Brain microvascular endothelial cell (primary cell): ENCODE data around the gene ELMO1.

ENCODE experiments used
- DNase-seq: peaks from one replicate; pipeline ENCODE4 v3.0.0-alpha.2; 2020
- H3K27ac ChIP-seq: fragments of 250-450 bp; sonication (Bioruptor Pico); 2 replicates; pipeline ENCODE4 v1.5.1; 2020; ENCODE audit warnings: mild to moderate bottlenecking, moderate library complexity
- H3K27me3 ChIP-seq: fragments of 250-450 bp; sonication (Bioruptor Pico); replicated peaks from 2 replicates; pipeline ENCODE4 v1.5.1; 2020; ENCODE audit warnings: mild to moderate bottlenecking
- H3K36me3 ChIP-seq: fragments of 250-450 bp; sonication (Bioruptor Pico); replicated peaks from 2 replicates; pipeline ENCODE4 v1.5.1; 2020; ENCODE audit warnings: mild to moderate bottlenecking
- H3K4me3 ChIP-seq: 2 replicates; pipeline ENCODE4 v1.5.1; 2011; ENCODE audit warnings: low read depth, mild to moderate bottlenecking, control low read depth, low read length, moderate library complexity
- CTCF ChIP-seq: IDR thresholded peaks from 2 replicates; pipeline ENCODE4 v1.5.1; 2011; ENCODE audit warnings: low read depth, mild to moderate bottlenecking, moderate library complexity, low read length, control low read depth, inconsistent platforms; ENCODE audit errors: missing control alignments
- in situ Hi-C: cut with HindIII; loops from 2 replicates; pipeline ENCODE4 v1.10.0; 2017; ENCODE audit warnings: low sequenced_read_pairs, low pct_ligation_motif_present

The ELMO1 gene

DNA sequence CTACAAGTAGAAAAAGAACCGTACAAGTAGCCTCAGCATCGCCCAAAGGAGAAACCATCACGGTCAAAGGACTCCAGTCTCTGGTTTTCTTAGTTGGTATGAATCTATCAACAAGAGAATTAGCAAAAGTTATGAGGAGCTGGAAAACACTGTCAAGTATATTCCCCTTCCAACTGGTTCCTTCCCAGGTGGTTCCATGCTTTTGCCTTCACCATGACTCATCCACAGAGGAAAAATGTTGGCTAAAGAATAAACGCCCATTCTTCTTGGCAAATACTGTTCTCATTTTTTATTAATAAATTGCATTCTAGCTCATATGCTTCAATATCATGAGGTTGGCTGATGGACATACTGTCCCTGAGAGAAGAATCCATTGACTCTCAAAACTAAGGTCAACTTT, 6.4 kb downstream of the ELMO1 start:
- in situ Hi-C loops, result no loop called here
- Histone ChIP-seq H3K27ac (no peak overlapping the region), H3K4me3 (no peak overlapping the region), H3K36me3 (no peaks in the 10 kb centered on the region), H3K27me3 (peaks cover 2% of the 10 kb centered on the region)
- no peak for DNase-seq
- no peak for TF ChIP-seq CTCF

DNA sequence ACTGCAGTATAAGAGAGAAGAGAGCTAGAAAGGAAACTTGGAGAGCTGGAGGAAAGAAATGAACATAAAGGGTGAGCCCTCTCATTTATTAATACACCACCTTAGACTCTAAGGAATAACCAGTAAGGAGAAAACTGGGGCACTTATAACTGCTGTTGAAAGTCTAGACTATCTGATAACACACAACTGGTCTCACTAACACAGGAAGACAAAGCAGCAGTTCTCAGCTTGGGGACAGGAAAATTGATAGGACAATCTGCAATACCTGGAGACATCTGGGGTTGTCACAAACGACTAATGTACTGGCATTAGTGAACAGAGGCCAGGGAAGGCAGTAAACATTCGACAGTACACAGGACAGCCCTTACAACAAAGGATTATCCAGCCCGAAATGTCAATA, 6.8 kb downstream of the ELMO1 start:
- no peak overlapping the region for H3K4me3 ChIP-seq
- no peak overlapping the region for H3K27ac ChIP-seq
- DNase-seq, result no peak
- no peaks in the 10 kb centered on the region for H3K27me3 ChIP-seq
- in situ Hi-C loops, result no loop called here
- no peak for TF ChIP-seq CTCF
- H3K36me3 ChIP-seq, result no peaks in the 10 kb centered on the region

DNA sequence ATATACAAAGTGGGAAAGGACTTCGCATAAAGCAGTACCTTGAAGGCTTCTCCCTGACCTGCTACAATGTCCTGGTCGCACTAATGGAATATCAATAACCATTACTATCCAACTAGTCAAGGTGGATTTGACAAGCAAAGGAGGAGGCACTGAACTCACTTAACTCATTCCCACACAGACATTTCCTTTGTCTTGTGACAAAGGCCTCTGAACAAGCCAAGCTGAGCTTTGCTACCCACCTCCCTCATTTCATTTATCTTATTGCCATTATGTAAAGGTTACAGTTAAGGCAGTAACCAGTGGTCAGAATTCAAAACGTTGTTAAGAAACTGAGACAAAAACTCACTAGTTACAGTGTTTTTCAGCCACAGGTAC, 7.3 kb downstream of the ELMO1 start:
- no peak for TF ChIP-seq CTCF
- Histone ChIP-seq H3K27ac (no peak overlapping the region), H3K36me3 (no peaks in the 10 kb centered on the region), H3K4me3 (no peak overlapping the region), H3K27me3 (no peaks in the 10 kb centered on the region)
- no peak for DNase-seq
- in situ Hi-C loops, result no loop called here

DNA sequence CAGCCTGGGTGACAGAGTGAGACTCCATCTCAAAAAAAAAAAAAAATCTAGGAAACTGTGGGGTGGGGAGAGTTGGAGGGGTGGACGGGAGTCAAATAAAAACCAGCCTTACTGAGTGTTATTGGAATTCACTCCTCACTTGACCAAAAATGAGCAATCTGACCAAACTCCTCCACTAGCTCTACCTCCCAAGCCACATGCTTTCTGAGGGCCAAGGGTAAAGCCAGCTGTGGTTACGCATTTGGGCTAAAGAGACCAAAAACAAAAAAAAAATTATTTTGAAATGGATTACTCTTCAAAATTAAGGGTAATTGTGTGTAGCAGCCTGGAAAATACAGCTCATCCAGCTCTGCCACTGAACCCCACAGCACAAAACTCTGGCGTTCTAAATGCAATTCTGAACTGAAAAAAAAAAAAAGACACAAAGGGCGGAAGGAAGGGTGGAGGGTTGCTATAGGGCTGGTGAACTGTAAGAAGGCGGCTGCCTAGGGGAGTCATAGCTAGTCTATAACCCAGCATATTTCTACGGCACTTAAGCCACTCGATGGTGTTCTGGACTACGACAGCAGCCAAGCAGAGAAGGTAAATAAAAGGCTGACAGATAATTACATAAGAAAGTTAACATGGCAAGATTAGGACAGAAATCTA, 7.8 kb downstream of the ELMO1 start:
- in situ Hi-C loops, result no loop called here
- DNase-seq, result no peak
- no peaks in the 10 kb centered on the region for H3K27me3 ChIP-seq
- no peaks in the 10 kb centered on the region for H3K36me3 ChIP-seq
- H3K27ac ChIP-seq, result no peak overlapping the region
- no peak for TF ChIP-seq CTCF
- H3K4me3 ChIP-seq, result no peak overlapping the region

DNA sequence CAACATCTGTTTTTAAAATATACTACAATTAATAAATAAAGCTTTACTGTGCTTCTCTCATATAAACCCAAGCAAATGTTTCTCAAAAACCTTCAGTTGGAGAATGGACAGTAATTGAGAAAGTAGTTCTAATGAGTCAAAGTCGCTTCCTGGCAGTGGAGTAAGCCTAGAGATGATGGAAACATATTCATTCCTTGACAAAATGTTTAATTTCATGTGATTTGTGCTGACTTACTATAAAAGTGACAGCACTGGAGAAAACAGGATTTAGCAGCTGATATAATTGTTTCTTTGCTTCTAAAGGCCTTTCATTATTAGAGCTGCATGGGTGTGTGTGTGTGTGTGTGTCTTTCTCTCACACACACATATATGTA, 9.0 kb downstream of the ELMO1 start:
- in situ Hi-C loops, result no loop called here
- no peak for DNase-seq
- Histone ChIP-seq H3K36me3 (no peaks in the 10 kb centered on the region), H3K27me3 (no peaks in the 10 kb centered on the region), H3K27ac (no peak overlapping the region), H3K4me3 (no peak overlapping the region)
- no peak for TF ChIP-seq CTCF
